HG03135 (cell line): ENCODE measurements around the gene NPIPB12.
"Not testable (repeated sequence)": the region's sequence is repeated elsewhere in the genome, so short reads cannot be mapped to it uniquely, and the experiment has no call there.

ENCODE experiments used
- ATAC-seq: cut with Tn5 transposase; IDR thresholded peaks from one replicate; pipeline ENCODE4 v1.9.1; 2021; ENCODE audit warnings: mild to moderate bottlenecking, moderate library complexity; ENCODE audit not compliant: unreplicated experiment

Gene NPIPB12

GRCh38 chr16:29506308-29506707, at the start of gene NPIPB12:
Gene NPIPB12 (minus strand): TSS chr16:29506408.
- ATAC-seq: not testable (repeated sequence)

DNA sequence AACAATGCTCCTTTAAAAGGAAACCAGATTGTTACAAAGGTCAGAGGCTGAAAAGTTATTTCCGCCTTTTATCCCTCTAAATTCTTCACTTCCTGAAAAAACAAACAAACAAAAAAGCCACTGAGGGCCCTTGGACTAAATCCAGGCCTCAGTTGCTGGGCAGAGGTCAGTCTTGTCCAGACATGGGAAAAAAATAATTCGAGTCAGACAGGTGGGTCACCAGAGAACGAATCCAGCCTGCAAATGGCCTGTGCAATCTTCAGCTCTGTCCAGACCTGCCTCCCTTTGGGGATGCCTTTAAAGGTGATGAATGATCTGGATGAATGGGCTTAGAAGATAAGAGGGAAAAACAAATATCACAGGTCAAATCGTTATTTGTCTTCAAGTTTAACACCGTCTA, 15.3 kb upstream of the NPIPB12 start:
- ATAC-seq: not testable (repeated sequence)

- ATAC-seq: not testable (repeated sequence)
Observed at GRCh38 chr16:29482276-29482675, 23.9 kb downstream of the NPIPB12 start.

- not testable (repeated sequence) for ATAC-seq
Observed at GRCh38 chr16:29472065-29472464, 34.1 kb downstream of the NPIPB12 start.

- not testable (repeated sequence) for ATAC-seq
Observed at GRCh38 chr16:29469660-29470059, 36.5 kb downstream of the NPIPB12 start.

DNA sequence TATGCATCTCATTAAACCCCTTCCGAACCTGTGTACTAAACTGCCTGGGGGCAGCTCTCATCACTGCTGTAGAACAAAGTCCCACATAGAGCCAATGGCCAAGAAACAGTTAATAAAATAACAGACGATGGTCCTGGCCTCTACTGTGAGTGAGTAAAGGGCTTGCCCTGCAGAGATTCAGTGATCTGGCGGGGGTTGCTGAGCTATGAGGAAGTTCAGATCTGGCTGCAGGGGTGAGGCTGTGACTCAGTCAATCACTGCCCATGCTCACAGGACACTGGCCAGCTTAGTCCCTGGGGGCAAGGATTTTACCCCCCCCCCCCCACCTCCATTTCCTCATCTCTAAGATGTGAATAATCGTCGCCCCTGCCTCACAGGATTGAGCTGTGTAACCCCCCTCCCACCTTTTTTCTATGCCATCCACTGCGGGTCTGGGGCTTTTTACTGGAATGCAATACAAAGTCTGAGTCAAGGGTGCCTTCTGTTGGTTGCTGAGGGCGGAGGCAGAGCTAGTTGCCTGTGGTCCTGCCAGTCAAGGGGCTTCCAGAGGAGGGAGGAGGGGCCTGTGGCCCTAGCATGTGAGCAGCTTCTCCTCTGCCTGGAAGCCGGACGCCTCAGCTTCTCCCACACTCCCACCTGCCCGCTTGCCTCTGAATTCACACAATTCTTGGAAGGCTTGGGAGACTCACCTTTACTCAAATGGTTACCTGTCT, 38.4 kb downstream of the NPIPB12 start:
- not testable (repeated sequence) for ATAC-seq

DNA sequence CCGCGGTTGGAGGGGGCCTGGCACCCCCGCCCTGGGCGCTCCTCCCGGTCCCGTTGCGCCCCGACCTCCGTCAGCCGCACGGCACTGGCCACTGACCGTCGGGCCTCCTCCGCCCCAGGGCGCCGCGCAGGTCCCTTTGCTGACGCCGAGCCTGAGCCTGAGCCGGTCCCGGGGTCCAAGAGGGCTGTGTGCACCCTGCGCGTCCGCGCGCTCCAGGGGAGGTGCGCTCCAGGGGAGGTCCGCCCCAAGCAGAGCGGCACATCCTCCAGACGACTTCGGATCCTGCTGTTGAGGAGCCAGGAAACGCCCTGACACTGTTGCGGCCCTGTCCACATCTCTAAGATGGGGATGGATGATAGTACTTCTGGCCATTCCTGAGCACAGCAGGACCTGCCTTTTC, 39.3 kb downstream of the NPIPB12 start:
- not testable (repeated sequence) for ATAC-seq

DNA sequence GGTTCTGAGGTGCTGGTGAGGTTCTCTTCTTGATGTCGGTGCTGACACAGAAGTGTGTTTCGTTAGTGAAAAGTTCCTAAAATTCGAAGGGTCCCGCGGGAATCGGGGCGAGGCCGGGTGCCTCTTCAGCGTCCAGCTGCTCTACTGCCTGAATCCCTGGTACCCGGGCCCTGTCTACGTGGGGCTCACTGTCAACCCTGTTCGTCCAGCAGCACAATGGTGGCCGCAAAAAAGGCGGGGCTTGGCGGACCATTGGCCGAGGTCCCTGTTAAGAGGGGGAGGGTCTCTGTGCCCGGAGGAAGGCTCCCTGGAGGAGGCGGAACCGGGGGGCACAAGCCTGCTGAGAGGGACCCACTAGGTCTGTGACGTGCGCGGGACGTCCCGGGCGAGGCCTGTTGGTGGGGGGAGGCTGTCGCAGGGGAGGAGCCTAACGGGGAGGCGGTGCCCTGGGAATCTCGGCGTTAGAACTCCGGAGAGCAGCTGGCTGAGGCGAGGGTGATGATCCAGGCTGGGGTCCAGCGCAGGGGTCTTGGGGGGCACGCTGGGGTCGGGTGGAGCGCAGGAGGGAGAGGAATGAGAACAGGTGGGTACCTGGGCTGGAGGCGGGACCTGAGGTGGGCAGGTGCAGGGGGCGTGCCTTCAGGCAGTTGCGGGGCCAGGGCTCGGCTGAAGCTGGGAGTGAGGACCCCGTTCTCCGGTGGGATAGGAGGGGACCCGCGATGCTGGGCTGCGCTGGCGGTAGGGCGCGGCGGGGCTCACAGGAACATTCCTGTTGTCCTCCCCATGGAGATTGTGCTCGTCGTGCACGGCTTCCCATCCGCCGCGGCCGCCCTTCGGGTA, 40.0 kb downstream of the NPIPB12 start:
- ATAC-seq: not testable (repeated sequence)

DNA sequence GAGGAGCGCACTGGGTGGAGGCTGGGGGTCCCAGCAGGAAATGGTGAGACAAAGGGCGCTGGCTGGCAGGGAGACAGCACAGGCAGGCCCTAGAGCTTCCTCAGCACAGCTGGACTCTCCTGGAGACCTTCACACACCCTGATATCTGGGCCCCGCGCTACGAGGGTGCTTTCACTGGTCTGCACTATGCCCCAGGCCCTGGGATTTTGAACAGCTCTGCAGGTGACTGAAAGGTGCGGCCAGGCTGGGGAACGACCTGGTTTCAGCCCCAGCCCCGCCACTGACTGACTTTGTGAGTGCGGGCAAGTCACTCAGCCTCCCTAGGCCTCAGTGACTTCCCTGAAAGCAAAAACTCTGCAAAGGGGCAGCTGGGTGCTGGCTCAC, 45.6 kb downstream of the NPIPB12 start:
- not testable (repeated sequence) for ATAC-seq

GRCh38 chr16:29459706-29460646, 46.2 kb downstream of the NPIPB12 start, which contains the start of gene SULT1A4:
Gene SULT1A4 (plus strand): TSS chr16:29459913. CDS start chr16:29461386, 1,473 bp downstream.
- not testable (repeated sequence) for ATAC-seq

DNA sequence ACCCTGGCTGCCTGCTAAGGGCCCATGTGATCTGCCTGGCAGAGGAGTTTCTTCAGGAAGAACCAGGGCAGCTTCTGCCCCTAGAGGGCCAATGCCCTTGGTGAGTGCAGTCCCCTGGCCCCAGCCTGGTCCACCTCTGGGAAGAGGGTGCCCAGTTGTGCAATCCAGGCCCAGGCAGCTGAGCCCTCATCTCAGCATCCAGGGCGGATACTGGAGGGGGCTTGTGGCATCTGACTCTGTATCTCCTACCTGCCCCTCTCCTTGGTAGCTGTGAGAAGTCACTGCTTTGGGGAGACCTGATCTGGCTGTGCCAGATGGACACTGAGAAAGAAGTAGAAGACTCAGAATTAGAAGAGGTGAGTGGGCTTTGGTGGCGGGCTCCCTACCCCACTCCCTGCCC, 48.5 kb downstream of the NPIPB12 start:
- ATAC-seq: not testable (repeated sequence)

- peak; percentile 59 for ATAC-seq
Observed at GRCh38 chr16:29454828-29455227, 51.4 kb downstream of the NPIPB12 start.

- peak; percentile 85 for ATAC-seq
Observed at GRCh38 chr16:29454269-29454668, 51.9 kb downstream of the NPIPB12 start, which contains the start of the genes BOLA2 and SLX1B. Gene BOLA2 (minus strand): TSS chr16:29454351. CDS start chr16:29454253, 98 bp downstream. Gene SLX1B (plus strand): TSS chr16:29454533.

DNA sequence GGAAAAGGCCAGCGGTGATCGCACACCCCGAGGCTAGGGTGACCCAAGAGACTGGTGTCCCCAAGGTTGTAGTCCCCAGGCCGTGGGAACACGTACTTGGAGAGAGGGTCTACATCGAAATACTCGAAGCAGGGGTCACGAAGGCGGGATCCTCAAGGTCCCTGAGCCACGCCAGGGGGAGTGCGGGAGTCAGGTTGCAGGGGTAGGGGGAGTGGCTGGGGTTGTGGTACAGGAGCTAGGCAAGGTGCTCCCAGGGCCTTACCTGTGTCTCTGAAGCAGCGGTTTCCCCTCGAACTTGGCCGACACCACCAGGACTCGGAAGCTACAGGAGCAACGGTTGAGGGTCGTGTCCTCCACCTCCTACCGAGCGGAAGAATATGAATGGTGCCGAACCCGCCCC, 52.5 kb downstream of the NPIPB12 start:
- ATAC-seq: peak; percentile 16
